ENCODE measurements around the gene CCND2.

DNA sequence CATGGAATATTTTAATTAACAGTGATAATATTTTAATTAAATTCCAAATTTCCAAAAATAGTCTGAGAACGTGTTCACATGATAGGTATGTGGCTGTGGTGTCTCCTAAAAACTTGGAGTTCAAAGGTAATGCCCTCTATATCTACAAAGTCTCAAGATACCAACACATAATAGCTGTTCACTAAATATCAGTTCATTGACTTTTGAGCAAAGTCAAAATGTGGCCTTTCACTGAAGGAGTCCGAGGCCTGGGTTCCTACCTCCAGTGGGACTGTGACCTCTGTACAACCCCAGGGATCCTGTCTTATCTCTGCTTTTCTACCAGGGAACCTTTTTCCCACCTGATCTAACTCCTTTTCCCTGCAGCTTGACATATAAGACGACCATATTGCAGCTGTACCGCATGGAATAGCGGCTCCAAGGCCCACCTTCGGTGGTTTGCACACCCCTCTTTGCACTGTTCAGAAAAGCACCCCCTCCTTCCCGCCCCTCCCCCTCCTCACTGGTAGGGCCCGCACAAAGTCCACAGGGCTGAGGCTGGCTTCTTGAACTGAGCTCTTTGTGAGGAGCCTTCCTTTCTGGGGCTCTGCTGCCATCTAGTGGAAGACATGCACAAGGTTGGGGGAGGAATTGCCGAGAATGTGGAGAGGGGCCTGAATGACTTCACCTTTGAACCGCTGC is 3.1 kb downstream of the CCND2 start:
- peak; percentile 98 for TF ChIP-seq CTCF (conservative IDR thresholded peaks at IDR 0.05)
- TF ChIP-seq EZH2 (IDR thresholded peaks at IDR 0.05; ENCODE audit: low read depth): no peak
